B cell (primary cell): ENCODE data around the gene BTBD18. TPM values are rescaled to one million over a fixed set of nuclear protein-coding genes. Genes with fewer than 3 reads are reported as not detected.

Source experiments
- ATAC-seq: fragments of 200-7000 bp; cut with Tn5 transposase; one replicate; pipeline ENCODE4 v1.10.0; 2021; ENCODE audit warnings: low read depth, mild to moderate bottlenecking, moderate number of reproducible peaks, moderate library complexity
- CTCF ChIA-PET: fragments of 350-600 bp; sonication (Branson Sonifier 250); formaldehyde crosslinking; loops from one replicate; lab custom pipeline; 2021; ENCODE audit warnings: antibody characterized with exemption, inconsistent platforms; lab: Charles Lee
- POLR2A ChIA-PET: fragments of 350-600 bp; sonication (Branson Sonifier 250); formaldehyde crosslinking; loops from one replicate; lab custom pipeline; 2021; ENCODE audit warnings: antibody characterized with exemption; lab: Charles Lee
- DNase-seq: peaks from one replicate; pipeline ENCODE4 v3.0.0; 2013
- H2AFZ ChIP-seq: 2 replicates; pipeline ENCODE4 v1.6.1; 2012; ENCODE audit warnings: mild to moderate bottlenecking, low read depth, low read length; ENCODE audit not compliant: insufficient read depth, poor library complexity, severe bottlenecking
- H3K27ac ChIP-seq, 2 donors: 1 replicate in 1 of 2; 2 replicates in 1 of 2; pipeline ENCODE4 v1.5.1; 2012 to 2013; ENCODE audit warnings: low read length in 2 of 2, mild to moderate bottlenecking in 2 of 2, moderate library complexity in 1 of 2
- H3K27me3 ChIP-seq, 4 experiments: fragments of 200-600 bp in 1 of 4; sonication (generic) in 1 of 4; replicated peaks in 1 of 4; 1 replicate in 2 of 4; 2 replicates in 2 of 4; pipeline versions ENCODE4 v1.6.1 to v1.7.0; 2013 to 2016; ENCODE audit warnings: low read length in 3 of 4, mild to moderate bottlenecking in 2 of 4, mixed read lengths in 1 of 4, moderate library complexity in 1 of 4; ENCODE audit not compliant: insufficient read depth in 4 of 4, control insufficient read depth in 3 of 4; ENCODE audit errors: control extremely low read depth in 1 of 4
- H3K36me3 ChIP-seq, 2 experiments: replicated peaks in 1 of 2; 1 replicate in 1 of 2; 2 replicates in 1 of 2; pipeline versions ENCODE4 v1.6.1 to v1.7.1; 2013; ENCODE audit warnings: low read length in 1 of 2; ENCODE audit not compliant: insufficient read depth in 2 of 2, control insufficient read depth in 1 of 2; ENCODE audit errors: control extremely low read depth in 1 of 2, extremely low read depth in 1 of 2
- H3K4me1 ChIP-seq, 2 donors: fragments of 200-600 bp in 1 of 2; sonication (generic) in 1 of 2; 1 replicate in 1 of 2; 2 replicates in 1 of 2; pipeline versions ENCODE4 v1.5.1 to v1.6.1; 2013 to 2017; ENCODE audit warnings: low read length in 2 of 2; ENCODE audit not compliant: control insufficient read depth in 2 of 2, insufficient read depth in 2 of 2
- H3K4me2 ChIP-seq: replicated peaks from 2 replicates; pipeline ENCODE3; 2012; ENCODE audit warnings: mild to moderate bottlenecking, low read depth, low read length; ENCODE audit not compliant: poor library complexity, severe bottlenecking
- H3K4me3 ChIP-seq, 5 experiments: fragments of 200-600 bp in 1 of 5; sonication (generic) in 1 of 5; 1 replicate in 3 of 5; 2 replicates in 2 of 5; pipeline versions ENCODE4 v1.5.1 to v1.7.0; 2011 to 2016; ENCODE audit warnings: low read length in 4 of 5, mild to moderate bottlenecking in 4 of 5, low read depth in 2 of 5, control low read depth in 1 of 5, moderate library complexity in 1 of 5; ENCODE audit not compliant: insufficient read depth in 1 of 5; ENCODE audit errors: control extremely low read depth in 1 of 5, extremely low read depth in 1 of 5
- H3K79me2 ChIP-seq: fragments of 200-600 bp; sonication (generic); one replicate; pipeline ENCODE4 v1.6.0; 2016; ENCODE audit warnings: low read length; ENCODE audit not compliant: control insufficient read depth, insufficient read depth
- H3K9ac ChIP-seq: fragments of 200-600 bp; sonication (generic); 2 replicates; pipeline ENCODE4 v1.6.1; 2017; ENCODE audit warnings: mild to moderate bottlenecking, low read length, moderate library complexity
- H3K9me3 ChIP-seq, 3 donors: one replicate each; pipeline versions ENCODE4 v1.6.1 to v1.7.1; 2013; ENCODE audit warnings: low read length in 2 of 3; ENCODE audit not compliant: control insufficient read depth in 2 of 3, insufficient read depth in 1 of 3; ENCODE audit errors: control extremely low read depth in 1 of 3
- H4K20me1 ChIP-seq: 2 replicates; pipeline ENCODE4 v1.6.0; 2012; ENCODE audit warnings: mild to moderate bottlenecking, low read length; ENCODE audit not compliant: insufficient read depth, control insufficient read depth, poor library complexity, severe bottlenecking
- H3K27ac Mint-ChIP-seq: one replicate; pipeline ENCODE4 v1.8.0; 2021; ENCODE audit warnings: mixed read lengths
- H3K27me3 Mint-ChIP-seq: one replicate; pipeline ENCODE4 v1.8.0; 2021; ENCODE audit warnings: mixed read lengths
- H3K4me1 Mint-ChIP-seq: one replicate; pipeline ENCODE4 v1.8.0; 2021; ENCODE audit warnings: mixed read lengths
- H3K4me3 Mint-ChIP-seq: one replicate; pipeline ENCODE4 v1.8.0; 2021; ENCODE audit warnings: mixed read lengths
- H3K9me3 Mint-ChIP-seq: one replicate; pipeline ENCODE4 v1.8.0; 2022; ENCODE audit warnings: mixed read lengths; ENCODE audit not compliant: insufficient read depth
- EZH2 ChIP-seq: IDR thresholded peaks from 2 replicates; pipeline ENCODE4 v1.6.1; 2012; ENCODE audit warnings: borderline replicate concordance, low read depth, mild to moderate bottlenecking, moderate library complexity, low read length; ENCODE audit not compliant: insufficient read depth, poor library complexity, severe bottlenecking
- WGBS: methylation state at CpG from one replicate; pipeline ENCODE4 v1.1.5; 2013; ENCODE audit warnings: missing lambda C conversion rate; ENCODE audit not compliant: insufficient coverage; 5-methylcytosine and 5-hydroxymethylcytosine counted together
- intact Hi-C: fragments of 100-400 bp; cut with micrococcal nuclease; formaldehyde crosslinking; loops from one replicate; pipeline ENCODE4 v1.10.0; 2022
- polyA plus RNA-seq: library from polyadenylated mRNA; depleted of rRNA; stranded (reverse); fragments of >200 nt; gene quantifications from 2 replicates; pipeline ENCODE4 v1.2.3, GENCODE V29; 2012
- total RNA-seq, 2 donors: library from RNA; stranded (reverse); fragments of 120-200 nt in 1 of 2; gene quantifications; 1 replicate in 1 of 2; 2 replicates in 1 of 2; pipeline versions ENCODE4 v1.2.3 to v1.2.4, GENCODE V29; 2013 to 2022
- TF ChIP-seq, protein P1 (sequence below): fragments of 200-600 bp; IDR thresholded peaks from one replicate; pipeline ENCODE4 v1.8.0; 2022; ENCODE audit warnings: antibody characterized with exemption, mild to moderate bottlenecking

The BTBD18 gene
- total and polyA plus RNA-seq, 2 donors (not counting 1 experiment from before 2014, with no cell fraction given), result not detected

- Histone ChIP-seq H4K20me1 (no peaks in the 10 kb centered on the region), H3K9me3 (no peaks in the 10 kb centered on the region), H3K36me3 (peaks cover 4 to 46% of the 10 kb centered on the region in 2 experiments), H2AFZ (no peak overlapping the region), H3K4me3 (no peak overlapping the region), H3K9ac (no peak overlapping the region), H3K27me3 (no peaks in the 10 kb centered on the region), H3K4me1 (no peaks in the 10 kb centered on the region), H3K4me2 (no peak overlapping the region), H3K79me2 (peaks cover 16% of the 10 kb centered on the region), H3K27ac (no peak overlapping the region)
- Mint-ChIP-seq H3K27ac (no peak overlapping the region), H3K9me3 (no peaks in the 10 kb centered on the region), H3K4me1 (peaks cover 4% of the 10 kb centered on the region), H3K27me3 (no peaks in the 10 kb centered on the region), H3K4me3 (no peak overlapping the region)
- DNase-seq (no peak), ATAC-seq (no peak)
- intact Hi-C loops, result no loop called here
- TF ChIP-seq, protein P1, sequence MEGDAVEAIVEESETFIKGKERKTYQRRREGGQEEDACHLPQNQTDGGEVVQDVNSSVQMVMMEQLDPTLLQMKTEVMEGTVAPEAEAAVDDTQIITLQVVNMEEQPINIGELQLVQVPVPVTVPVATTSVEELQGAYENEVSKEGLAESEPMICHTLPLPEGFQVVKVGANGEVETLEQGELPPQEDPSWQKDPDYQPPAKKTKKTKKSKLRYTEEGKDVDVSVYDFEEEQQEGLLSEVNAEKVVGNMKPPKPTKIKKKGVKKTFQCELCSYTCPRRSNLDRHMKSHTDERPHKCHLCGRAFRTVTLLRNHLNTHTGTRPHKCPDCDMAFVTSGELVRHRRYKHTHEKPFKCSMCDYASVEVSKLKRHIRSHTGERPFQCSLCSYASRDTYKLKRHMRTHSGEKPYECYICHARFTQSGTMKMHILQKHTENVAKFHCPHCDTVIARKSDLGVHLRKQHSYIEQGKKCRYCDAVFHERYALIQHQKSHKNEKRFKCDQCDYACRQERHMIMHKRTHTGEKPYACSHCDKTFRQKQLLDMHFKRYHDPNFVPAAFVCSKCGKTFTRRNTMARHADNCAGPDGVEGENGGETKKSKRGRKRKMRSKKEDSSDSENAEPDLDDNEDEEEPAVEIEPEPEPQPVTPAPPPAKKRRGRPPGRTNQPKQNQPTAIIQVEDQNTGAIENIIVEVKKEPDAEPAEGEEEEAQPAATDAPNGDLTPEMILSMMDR, result no peak
- no peak for TF ChIP-seq EZH2
- 100% methylated on average over 1 of the region's 4 CpGs for WGBS
- ChIA-PET POLR2A (interaction anchor here (0.6 kb wide), 1 partner anchor 26 kb away, joined by 3 read pairs; no protein-coding TSS in a partner anchor), CTCF (interaction anchor here (0.7 to 3.2 kb wide), 2 partner anchors 30 to 97 kb away, joined by 4 to 19 read pairs; no protein-coding TSS in a partner anchor)
These were observed 48.3 kb downstream of the BTBD18 start for GRCh38 chr11:57703341-57703740.

DNA sequence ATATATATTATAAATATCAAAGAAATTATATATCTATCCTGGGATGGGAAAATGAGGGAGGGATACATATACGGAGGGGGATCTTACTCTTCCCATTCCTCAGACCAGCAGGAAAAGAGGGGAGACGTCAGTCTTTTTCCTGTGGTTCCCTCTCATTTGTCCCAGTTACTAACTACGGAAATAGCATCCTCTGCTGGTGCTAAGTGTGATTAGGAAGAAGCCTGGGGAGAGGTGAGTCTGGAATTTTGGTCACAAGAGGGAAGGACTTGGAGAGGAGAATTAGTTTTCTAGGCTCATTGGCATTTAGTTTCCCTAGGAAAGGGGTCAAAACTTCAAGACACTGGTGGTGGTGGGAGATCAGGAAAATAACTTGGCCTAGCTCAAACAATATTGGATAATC lies 51.2 kb downstream of the BTBD18 start:
- no CpG with 5 or more reads among the region's 3 CpGs for WGBS
- ChIA-PET POLR2A (no interaction called here), CTCF (no interaction called here)

More for the DNA sequence above, 51.2 kb downstream of the BTBD18 start:
- DNase-seq, result no peak
- H3K27ac Mint-ChIP-seq, result no peak overlapping the region
- intact Hi-C loops, result no loop called here
- no peak overlapping the region for H3K27ac ChIP-seq
- H3K4me3 ChIP-seq, result no peak overlapping the region
- no peaks in the 10 kb centered on the region for H3K79me2 ChIP-seq
- H3K4me1 Mint-ChIP-seq, result no peaks in the 10 kb centered on the region
- H3K36me3 ChIP-seq, result peaks cover 10 to 65% of the 10 kb centered on the region in 2 experiments
- no peaks in the 10 kb centered on the region for H3K27me3 ChIP-seq
- H3K4me1 ChIP-seq, result no peaks in the 10 kb centered on the region
- H3K9me3 Mint-ChIP-seq, result no peaks in the 10 kb centered on the region
- no peak overlapping the region for H3K4me3 Mint-ChIP-seq
- H3K9me3 ChIP-seq, result no peaks in the 10 kb centered on the region
- ATAC-seq, result no peak
- no peak overlapping the region for H3K9ac ChIP-seq
- TF ChIP-seq, protein P1, result no peak
- no peak for TF ChIP-seq EZH2
- H3K4me2 ChIP-seq, result no peak overlapping the region
- no peak overlapping the region for H2AFZ ChIP-seq
- H3K27me3 Mint-ChIP-seq, result no peaks in the 10 kb centered on the region
- peaks cover 6% of the 10 kb centered on the region for H4K20me1 ChIP-seq
